Activated CD8-positive, alpha-beta memory T cell treated with anti-CD3 and anti-CD28 coated beads, Interleukin-2, amount 50 U/mL, for 1 hour (primary cell): ENCODE measurements around the gene VPS13D.

Experiments
- DNase-seq: peaks from one replicate; pipeline ENCODE4 v3.0.0-alpha.2; 2020; ENCODE audit errors: extremely low read depth

The VPS13D gene

GRCh38 chr1:12229386-12229834, 420 bp upstream of the VPS13D start:
- DNase-seq: no peak

DNA sequence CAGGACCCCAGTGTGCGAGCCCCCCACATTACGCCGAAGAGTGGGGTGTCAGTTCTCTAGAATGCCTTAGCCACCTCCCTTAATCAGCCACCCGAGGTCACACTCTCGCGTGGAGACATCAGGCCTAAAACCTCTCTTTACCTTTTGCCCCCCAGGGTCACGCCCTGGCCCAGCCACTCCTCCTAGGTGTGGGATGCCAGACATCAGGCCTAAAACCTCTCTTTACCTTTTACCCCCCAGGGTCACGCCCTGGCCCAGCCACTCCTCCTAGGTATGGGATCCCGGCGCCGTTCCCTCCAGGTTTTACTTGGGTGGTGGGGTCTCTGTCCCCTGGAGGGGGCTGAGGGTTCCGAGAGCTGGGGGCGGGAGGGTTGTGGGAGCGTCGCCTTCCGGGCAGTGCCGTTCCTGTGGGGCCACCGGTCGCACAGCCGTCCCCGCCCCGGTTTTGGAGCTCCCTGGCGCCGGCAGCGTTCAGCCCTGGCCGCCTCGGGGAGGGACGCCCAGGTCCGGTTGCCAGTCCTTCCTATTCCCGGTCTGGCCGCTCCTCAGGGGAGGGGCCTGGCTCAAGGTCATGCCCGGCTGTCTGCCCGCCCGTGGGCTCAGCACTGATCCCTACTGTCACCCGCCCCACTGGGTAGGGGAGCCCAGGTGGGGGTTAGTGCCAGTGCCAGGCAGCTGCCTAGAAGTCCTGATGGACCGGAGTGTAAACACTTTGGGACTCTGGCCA, 882 bp downstream of the VPS13D start:
- DNase-seq: no peak

GRCh38 chr1:12231276-12231595, 1.4 kb downstream of the VPS13D start:
- no peak for DNase-seq

- no peak for DNase-seq
These were observed 2.4 kb downstream of the VPS13D start for GRCh38 chr1:12232221-12232620.

DNA sequence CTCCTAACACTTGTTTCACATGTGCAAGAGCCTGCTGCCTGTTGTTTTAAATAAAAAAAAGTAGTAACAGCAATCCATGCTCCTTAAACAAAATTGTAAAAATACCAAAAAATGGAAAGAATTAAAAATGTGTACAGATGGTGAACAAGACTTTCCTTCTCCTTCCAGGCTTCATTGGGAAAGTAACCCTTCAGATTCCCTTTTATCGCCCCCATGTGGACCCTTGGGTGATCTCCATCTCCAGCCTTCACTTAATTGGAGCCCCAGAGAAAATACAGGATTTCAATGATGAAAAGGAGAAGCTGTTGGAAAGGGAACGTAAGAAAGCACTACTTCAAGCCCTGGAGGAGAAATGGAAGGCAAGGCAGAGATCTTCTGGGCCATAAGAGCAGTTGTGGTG, 14.2 kb downstream of the VPS13D start:
- no peak for DNase-seq

DNA sequence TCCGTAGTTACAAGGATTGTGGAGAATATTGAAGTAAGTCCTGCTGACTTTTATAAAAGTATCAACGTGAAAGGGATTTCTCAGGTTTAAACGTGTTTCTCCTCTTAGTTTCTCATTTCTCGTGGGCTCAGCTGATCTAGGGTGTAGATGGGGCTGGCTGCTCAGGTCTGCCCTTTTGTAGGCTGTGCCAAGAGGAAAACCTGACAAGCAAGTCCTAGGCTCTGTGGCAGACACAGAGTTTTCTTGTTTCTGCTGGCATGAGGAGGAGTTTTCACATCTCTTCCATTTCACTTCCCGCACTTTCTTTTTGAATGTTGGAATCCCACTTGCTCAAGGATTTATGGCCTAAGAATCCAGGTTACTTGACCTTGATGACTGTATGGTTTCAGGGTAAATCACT, 14.8 kb downstream of the VPS13D start:
- no peak for DNase-seq

DNA sequence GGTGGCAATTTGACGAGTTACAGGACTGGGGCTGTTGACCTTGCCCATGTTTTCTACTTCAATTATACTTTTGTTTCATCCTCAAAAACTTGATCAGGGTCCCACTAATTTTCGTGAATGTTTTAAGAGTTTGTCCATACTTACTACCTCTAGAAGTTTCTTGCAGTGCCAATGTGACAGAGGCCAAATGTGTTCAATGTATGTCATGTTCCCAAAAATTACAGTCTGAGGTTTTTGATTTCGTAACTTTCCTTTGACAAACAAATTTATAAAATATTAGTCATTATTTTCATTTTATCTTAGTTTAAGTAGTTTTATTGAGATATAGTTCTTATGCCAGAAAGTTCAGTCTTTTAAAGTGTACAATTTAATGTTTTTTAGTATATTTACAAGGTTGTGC, 15.3 kb downstream of the VPS13D start:
- DNase-seq: no peak

GRCh38 chr1:12245733-12246132, 15.9 kb downstream of the VPS13D start:
- no peak for DNase-seq

- no peak for DNase-seq
These were observed 16.8 kb downstream of the VPS13D start for GRCh38 chr1:12246584-12246983.

DNA sequence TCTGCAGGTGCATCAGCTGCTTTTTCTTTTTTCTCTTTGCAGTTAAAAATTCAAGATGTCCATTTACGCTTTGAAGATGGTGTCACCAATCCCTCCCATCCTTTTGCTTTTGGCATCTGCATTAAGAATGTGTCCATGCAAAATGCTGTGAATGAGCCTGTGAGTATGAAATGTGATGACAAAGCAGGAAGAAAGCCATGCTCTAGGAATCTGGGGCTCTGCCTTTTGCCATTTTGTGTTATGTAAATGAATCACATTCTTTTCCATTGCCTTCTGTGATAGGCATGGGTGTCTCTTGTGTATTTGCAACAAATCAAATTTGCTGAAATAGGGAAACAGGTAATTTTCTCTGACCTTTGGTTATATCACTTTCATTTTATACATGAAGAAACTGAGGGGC, 19.4 kb downstream of the VPS13D start:
- DNase-seq: no peak

DNA sequence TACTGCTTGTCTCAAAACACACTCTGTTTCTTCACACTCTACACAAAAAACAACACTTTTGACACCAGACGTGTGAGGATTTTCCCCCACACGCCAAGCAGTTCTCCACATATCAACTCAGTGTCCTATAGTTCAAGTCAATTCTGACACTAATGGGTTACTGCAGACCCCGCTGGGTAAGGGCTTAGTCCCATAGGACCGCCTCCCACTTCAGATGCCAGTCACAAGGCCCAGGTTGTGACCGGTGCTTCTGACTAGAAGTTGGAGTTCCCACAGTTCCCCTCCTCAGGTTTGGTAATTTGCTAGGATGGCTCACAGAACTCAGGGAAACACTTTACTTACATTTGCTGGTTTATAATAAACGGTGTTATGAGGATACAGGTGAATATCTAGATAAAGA, 19.9 kb downstream of the VPS13D start:
- DNase-seq: no peak

DNA sequence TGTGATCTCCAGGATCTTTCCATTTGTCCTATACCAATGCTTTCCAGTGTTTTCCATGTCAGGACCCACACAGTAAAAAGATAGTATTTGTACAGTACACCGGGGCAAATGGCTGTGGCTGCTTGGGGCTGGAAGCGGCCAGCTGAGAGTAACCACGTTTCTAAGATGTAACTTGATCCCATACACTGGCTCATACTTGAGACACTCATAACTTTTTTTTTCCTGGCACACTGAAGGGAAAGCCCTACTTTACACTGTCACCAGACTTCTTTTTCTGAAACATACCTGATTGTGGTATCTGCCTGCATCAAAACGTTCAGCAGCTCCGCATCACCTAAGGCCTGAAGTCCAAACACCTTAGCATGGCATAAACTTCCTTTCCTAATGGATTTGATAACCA, 21.6 kb downstream of the VPS13D start:
- DNase-seq: no peak

- no peak for DNase-seq
These were observed 26.1 kb downstream of the VPS13D start for GRCh38 chr1:12255913-12256312.

DNA sequence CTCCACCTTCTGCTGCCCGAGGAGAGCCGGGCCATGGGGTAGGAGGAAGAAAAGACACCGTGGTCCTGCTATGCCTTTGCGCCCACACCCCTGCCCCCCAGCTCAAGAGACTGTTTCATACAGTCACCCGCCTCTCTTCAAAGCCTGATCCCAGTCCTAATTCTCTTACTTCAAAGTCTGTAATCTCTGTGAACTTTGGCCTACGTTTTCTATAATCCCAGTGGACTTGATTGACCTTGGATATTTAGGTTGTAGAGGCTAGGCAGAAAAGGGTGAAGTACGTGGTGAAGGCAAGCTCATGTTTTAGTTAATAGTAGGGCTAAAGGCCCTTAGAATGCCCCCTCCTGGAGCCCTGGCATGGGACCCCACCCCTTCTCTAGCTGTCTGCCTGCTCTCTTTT, 28.4 kb downstream of the VPS13D start:
- DNase-seq: no peak

GRCh38 chr1:12269351-12269750, 39.5 kb downstream of the VPS13D start:
- DNase-seq: no peak

DNA sequence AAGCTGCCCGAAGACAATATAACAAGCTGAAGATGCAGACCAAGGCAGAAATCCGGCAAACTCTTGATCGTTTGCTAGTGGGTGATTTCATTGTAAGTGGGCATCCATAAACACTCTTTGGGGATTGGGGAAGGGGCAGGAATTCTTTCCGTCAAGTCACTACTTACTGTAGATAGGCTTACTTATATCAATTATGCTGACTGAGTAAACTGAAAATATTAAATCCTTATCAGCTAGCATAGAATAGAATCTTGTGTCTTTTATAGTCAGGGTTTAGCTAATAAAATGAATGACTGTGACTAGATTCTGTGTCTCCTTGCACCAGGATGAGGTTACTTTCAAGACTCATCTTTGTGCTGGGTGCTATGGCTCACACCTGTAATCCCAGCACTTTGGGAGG, 41.2 kb downstream of the VPS13D start:
- DNase-seq: no peak

DNA sequence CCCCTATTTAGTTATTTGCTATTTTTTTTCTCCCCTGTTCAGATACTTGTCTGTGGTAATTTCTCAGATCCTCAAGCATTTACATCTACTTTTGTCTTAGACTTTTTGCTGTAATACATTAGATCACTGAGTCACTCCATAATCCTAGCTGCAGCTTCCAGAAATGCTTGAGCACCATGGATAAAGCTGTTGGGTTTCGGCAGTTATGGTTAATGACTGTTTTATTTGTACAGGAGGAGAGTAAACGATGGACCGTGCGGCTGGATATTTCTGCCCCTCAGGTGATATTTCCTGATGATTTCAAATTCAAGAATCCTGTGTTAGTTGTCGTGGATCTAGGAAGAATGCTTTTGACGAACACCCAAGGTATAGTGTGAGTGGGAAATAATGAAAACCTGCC, 42.9 kb downstream of the VPS13D start:
- DNase-seq: no peak

- DNase-seq: no peak
These were observed 45.5 kb downstream of the VPS13D start for GRCh38 chr1:12275370-12275769.

DNA sequence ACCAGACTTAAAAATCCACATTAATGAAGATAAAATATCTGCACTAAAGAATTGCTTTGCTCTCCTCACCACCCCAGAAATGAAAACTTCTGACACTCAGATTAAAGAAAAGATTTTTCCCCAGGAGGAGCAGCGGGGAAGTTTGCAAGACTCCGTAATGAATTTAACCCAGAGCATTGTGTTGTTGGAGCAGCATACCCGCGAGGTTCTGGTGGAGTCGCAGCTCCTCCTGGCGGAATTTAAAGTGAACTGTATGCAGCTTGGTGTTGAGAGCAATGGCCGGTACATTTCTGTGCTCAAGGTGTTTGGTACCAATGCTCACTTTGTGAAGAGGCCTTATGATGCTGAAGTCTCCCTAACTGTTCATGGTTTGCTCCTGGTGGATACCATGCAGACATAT, 46.4 kb downstream of the VPS13D start:
- no peak for DNase-seq

GRCh38 chr1:12279003-12279402, 49.2 kb downstream of the VPS13D start:
- DNase-seq: no peak

DNA sequence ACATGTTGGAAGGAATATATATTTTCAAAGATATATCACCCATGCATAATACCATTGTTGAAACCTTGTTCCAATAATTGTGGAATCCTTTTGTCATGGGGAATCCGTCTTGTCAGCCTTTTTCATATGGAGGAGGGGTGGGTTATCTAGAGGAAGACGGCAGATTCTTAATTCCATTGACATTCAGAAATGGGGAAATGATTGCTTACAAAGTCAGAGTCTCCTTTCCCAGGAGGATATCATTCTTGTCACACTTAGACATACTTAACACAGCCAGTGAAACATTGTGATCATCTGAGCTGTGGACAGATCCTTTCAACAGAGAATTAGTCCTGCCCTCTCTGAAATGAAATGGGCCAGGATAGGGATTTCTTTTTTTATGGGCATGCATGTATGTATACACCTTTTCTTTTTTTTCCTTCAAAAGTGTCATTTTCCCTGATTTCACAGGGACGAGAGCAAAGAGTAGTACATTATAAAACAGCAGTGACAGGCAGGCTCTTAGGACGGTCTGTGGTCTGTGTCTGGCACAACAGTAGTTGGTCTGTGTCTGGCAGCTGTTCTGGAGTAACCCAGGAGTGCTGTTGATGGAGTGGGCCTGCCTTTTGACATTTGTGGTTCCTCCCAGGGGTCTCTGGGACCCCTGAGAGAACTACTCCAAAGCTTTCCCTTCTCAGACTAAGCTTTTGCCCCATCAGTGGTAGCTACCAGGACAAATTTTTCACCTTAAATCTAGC, 50.1 kb downstream of the VPS13D start:
- no peak for DNase-seq

GRCh38 chr1:12282142-12282541, 52.3 kb downstream of the VPS13D start:
- no peak for DNase-seq

DNA sequence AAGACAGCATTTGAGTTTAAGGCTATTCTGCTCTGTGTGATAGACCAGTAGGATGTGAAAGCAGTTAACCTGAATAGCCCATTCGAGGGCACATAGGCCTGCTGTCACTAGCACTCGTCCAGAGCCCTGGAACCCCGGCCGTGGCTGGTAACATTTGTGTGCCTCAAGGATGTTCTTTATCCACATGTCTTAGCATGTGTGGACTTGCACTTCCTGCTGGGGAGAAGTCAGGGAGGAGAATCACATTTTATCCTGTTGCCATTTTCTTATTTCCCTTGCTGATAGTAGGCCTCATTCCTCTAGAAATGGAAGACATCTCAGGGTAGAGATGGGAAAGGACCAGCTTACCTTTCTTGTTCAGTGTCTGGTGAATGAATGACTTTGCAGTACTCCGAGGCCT, 54.7 kb downstream of the VPS13D start:
- DNase-seq: no peak
